ENCODE measurements around the gene KRT71.
"Not testable (repeated sequence)": the region's sequence is repeated elsewhere in the genome, so short reads cannot be mapped to it uniquely, and the experiment has no call there.

- TF ChIP-seq POLR2A (IDR thresholded peaks at IDR 0.05); CTCF (IDR thresholded peaks at IDR 0.05 in 4 of 5, conservative IDR thresholded peaks at IDR 0.05 in 1 of 5): not testable (repeated sequence)
Measured at GRCh38 chr12:52594237-52594636, 41.3 kb upstream of the KRT71 start.
